HFFc6 (cell line): Measurements from ENCODE around the gene MAP4. TPM values are rescaled to one million over a fixed set of nuclear protein-coding genes. Genes with fewer than 3 reads are reported as not detected.

Experiments
- DNase-seq: peaks from one replicate; pipeline ENCODE4 v3.0.0-alpha.2; 2018
- H3K27ac Mint-ChIP-seq: 2 replicates; pipeline ENCODE4 v1.8.0; 2020; ENCODE audit warnings: mild to moderate bottlenecking, mixed read lengths
- H3K27me3 Mint-ChIP-seq: 2 replicates; pipeline ENCODE4 v1.8.0; 2021; ENCODE audit warnings: mild to moderate bottlenecking, moderate library complexity, mixed read lengths; ENCODE audit not compliant: insufficient read depth
- H3K36me3 Mint-ChIP-seq: 2 replicates; pipeline ENCODE4 v1.8.0; 2021; ENCODE audit warnings: low read depth, mixed read lengths
- H3K4me1 Mint-ChIP-seq: 2 replicates; pipeline ENCODE4 v1.8.0; 2020; ENCODE audit warnings: low read depth, mixed read lengths
- H3K4me3 Mint-ChIP-seq: 2 replicates; pipeline ENCODE4 v1.8.0; 2020; ENCODE audit warnings: mild to moderate bottlenecking, moderate library complexity, mixed read lengths
- H3K9me3 Mint-ChIP-seq: 2 replicates; pipeline ENCODE4 v1.8.0; 2020; ENCODE audit warnings: mild to moderate bottlenecking, mixed read lengths
- CTCF ChIP-seq: fragments of 200-600 bp; sonication (generic); IDR thresholded peaks from 2 replicates; pipeline ENCODE4 v1.5.0; 2021; ENCODE audit warnings: antibody characterized with exemption, mild to moderate bottlenecking
- total RNA-seq, 6 experiments: library from RNA; stranded (reverse); fragmentation: NEBNext Ultra II Directional; extraction: Animal tissue kit (Norgen Biotek cat#: 25700); gene quantifications; 2 replicates in 1 of 6; 3 replicates in 5 of 6; pipeline ENCODE4 v1.2.3, GENCODE V29; 2021

Gene MAP4
- total RNA-seq, 6 experiments from 2014 or later: 294 to 328 (median 312) TPM

- H3K27me3 Mint-ChIP-seq: peaks cover 3% of the 10 kb centered on the region; the same call in 1 of the 2 replicates
- H3K4me1 Mint-ChIP-seq: peaks cover 52% of the 10 kb centered on the region
- H3K9me3 Mint-ChIP-seq: no peaks in the 10 kb centered on the region
- H3K4me3 Mint-ChIP-seq: peak overlapping the region; percentile 73
- DNase-seq: peak; percentile 88
- peak overlapping the region; percentile 86 for H3K27ac Mint-ChIP-seq
- peaks cover 58% of the 10 kb centered on the region for H3K36me3 Mint-ChIP-seq
- TF ChIP-seq CTCF: no peak
Observed at GRCh38 chr3:47910777-47911440, 105.3 kb downstream of the MAP4 start.

DNA sequence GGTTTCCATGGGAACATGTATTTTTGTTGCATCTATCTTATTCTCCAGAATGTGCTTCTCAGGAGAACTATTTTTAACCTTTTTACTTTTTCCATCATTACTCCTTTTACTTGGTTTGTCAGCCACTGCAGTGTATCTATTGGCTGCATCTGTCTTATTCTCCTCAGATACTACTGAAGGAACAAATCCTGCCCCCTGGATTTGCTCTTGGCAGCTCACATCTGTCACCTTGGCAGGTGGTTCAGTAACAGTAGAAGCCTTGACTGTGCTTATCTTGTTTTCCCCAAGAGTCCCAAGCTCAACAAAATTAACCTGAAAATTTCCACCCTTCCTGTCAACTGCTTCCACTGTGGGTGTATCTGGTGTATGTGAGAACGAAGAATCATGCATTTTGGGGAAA is 106.0 kb downstream of the MAP4 start:
- H3K27me3 Mint-ChIP-seq: peaks cover 1% of the 10 kb centered on the region; the same call in 1 of the 2 replicates
- no peaks in the 10 kb centered on the region for H3K9me3 Mint-ChIP-seq
- H3K27ac Mint-ChIP-seq: peak overlapping the region; percentile 86
- TF ChIP-seq CTCF: no peak
- H3K4me1 Mint-ChIP-seq: peaks cover 52% of the 10 kb centered on the region
- DNase-seq: no peak
- H3K4me3 Mint-ChIP-seq: peak overlapping the region; percentile 73; the same call in 1 of the 2 replicates
- peaks cover 53% of the 10 kb centered on the region for H3K36me3 Mint-ChIP-seq

DNA sequence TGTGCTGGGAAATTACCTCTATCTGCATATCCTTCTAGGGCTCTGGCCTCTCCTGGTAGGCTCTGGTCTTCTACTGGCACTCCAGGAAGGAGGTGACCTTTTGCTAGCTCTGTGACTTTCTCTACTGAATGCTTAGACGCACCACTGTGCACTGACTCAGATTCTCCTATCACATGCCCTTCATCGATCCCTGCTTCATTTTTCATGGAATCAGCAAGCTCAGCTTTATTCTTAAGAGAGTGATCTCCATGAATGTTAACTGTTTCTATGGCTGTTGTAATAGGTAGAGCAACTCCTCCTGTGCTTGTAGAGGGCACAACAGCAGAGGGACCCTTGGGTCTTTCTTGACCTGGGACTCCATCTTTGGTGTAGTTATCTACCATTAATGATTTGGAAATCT is 106.6 kb downstream of the MAP4 start:
- no peak for DNase-seq
- no peak for TF ChIP-seq CTCF
- no peak overlapping the region for H3K27ac Mint-ChIP-seq
- peaks cover 52% of the 10 kb centered on the region for H3K4me1 Mint-ChIP-seq
- peaks cover 53% of the 10 kb centered on the region for H3K36me3 Mint-ChIP-seq
- no peaks in the 10 kb centered on the region for H3K9me3 Mint-ChIP-seq
- H3K27me3 Mint-ChIP-seq: no peaks in the 10 kb centered on the region
- H3K4me3 Mint-ChIP-seq: no peak overlapping the region

- peaks cover 45% of the 10 kb centered on the region for H3K36me3 Mint-ChIP-seq
- no peaks in the 10 kb centered on the region for H3K27me3 Mint-ChIP-seq
- peaks cover 48% of the 10 kb centered on the region for H3K4me1 Mint-ChIP-seq
- DNase-seq: no peak
- peak overlapping the region; percentile 8; the same call in 1 of the 2 replicates for H3K27ac Mint-ChIP-seq
- H3K4me3 Mint-ChIP-seq: no peak overlapping the region
- no peak for TF ChIP-seq CTCF
- no peaks in the 10 kb centered on the region for H3K9me3 Mint-ChIP-seq
Observed at GRCh38 chr3:47908744-47909143, 107.5 kb downstream of the MAP4 start.

DNA sequence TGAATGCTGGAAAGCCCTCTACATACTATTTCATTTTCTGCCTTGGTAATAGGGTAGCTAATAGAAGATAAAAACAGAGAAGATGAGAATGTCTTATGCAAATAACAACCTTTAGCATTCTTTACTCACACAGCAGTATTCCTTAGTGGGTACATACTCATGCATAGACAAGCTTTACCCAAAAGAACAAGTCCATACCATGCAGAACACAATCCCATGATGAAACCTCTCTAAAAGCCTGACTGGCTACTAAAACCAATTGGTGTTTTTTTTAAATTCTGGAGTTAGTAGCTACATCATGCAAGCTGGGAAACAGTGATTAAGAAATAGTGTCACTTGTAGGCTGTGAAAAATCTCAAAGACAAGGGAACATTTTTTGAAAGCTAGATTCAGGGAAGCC is 108.4 kb downstream of the MAP4 start:
- H3K4me1 Mint-ChIP-seq: peaks cover 44% of the 10 kb centered on the region
- H3K27me3 Mint-ChIP-seq: no peaks in the 10 kb centered on the region; the same call in 1 of the 2 replicates
- H3K4me3 Mint-ChIP-seq: no peak overlapping the region
- no peak for TF ChIP-seq CTCF
- no peaks in the 10 kb centered on the region for H3K9me3 Mint-ChIP-seq
- peaks cover 49% of the 10 kb centered on the region for H3K36me3 Mint-ChIP-seq
- no peak for DNase-seq
- H3K27ac Mint-ChIP-seq: no peak overlapping the region
